Suppressor macrophage treated with lipopolysaccharide for 1 hour (primary cell): ENCODE data around the gene RPL10A.
"Not testable (repeated sequence)": the region's sequence is repeated elsewhere in the genome, so short reads cannot be mapped to it uniquely, and the experiment has no call there.

Experiments
- DNase-seq, 3 donors: peaks; one replicate each; pipeline ENCODE4 v3.0.0-alpha.2; 2020 to 2022

The RPL10A gene

DNA sequence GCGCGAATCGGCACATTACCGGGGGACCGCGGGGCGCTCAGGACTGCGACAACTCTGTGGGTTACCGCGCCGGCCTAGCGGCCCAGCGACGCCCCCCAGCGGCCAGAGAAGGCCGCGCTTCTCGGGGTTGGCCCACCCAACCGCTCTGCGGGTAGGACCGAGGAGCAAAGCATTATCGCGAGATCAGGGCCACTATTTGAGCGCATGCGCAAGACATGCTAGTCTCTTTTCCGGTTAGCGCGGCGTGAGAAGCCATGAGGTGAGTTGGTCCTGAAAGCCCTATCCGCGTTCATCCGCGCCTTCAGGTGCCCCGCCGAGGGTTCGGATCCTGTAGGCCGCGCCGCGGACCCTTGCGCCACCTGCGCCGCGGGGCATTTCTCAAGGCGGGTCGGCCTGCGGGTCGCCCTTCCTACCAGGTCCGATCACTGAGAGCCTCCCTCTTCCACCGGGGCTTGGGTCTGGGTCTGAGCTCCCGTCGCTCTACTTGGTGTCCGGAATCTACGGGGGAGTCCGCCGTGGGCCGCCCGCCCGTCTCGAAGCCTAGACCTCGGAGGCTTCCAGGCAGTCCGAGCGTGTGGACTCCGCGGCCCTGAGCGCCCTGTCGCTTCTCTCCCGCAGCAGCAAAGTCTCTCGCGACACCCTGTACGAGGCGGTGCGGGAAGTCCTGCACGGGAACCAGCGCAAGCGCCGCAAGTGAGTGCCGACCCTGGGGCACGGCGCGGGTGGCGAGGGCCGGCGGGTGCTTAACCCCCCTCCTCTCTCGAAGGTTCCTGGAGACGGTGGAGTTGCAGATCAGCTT lies at the start of gene RPL10A:
Gene RPL10A (plus strand): TSS at position 221 of the 799 bp plus-strand sequence. CDS start 34 bp downstream, at position 255.
- DNase-seq, result peak; percentile 97 to 99 (median 97)

GRCh38 chr6:35419417-35419816 lies 48.8 kb upstream of the RPL10A start:
- no peak for DNase-seq

GRCh38 chr6:35419961-35420360 lies 48.2 kb upstream of the RPL10A start:
- DNase-seq, result no peak

DNA sequence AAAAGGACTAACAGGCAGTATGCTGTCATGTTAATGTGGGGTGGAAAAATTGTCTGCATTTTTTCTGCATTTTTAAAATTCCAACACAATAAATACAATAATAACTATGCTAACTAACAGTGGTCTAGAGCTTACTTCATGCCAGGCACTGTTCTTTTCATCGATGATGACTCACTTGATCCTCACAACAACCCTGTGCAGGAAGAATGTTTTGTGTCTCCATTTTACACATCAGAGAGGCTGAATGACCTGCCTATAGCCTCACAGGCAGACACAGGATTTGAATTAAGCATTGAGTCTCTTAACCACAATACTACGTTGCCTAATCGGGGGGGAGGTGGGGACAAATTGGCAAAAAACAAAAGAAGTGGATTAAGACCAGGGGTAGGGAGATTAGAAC lies 42.9 kb upstream of the RPL10A start:
- DNase-seq, result no peak

DNA sequence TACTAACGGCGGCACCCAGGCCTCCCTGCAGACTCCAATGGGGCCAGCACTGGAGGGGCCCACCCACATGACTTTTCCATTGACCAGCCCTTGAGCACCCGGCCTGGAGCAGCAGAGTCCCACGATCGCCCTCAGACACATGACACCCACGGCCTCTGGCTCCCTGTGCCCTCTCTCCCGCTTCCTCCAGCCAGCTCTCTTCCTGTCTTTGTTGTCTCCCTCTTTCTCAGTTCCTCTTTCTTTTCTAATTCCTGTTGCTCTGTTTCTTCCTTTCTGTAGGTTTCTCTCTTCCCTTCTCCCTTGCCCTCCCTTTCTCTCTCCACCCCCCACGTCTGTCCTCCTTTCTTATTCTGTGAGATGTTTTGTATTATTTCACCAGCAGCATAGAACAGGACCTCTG lies 42.1 kb upstream of the RPL10A start:
- DNase-seq, result peak; percentile 41 to 57 (median 54)

DNA sequence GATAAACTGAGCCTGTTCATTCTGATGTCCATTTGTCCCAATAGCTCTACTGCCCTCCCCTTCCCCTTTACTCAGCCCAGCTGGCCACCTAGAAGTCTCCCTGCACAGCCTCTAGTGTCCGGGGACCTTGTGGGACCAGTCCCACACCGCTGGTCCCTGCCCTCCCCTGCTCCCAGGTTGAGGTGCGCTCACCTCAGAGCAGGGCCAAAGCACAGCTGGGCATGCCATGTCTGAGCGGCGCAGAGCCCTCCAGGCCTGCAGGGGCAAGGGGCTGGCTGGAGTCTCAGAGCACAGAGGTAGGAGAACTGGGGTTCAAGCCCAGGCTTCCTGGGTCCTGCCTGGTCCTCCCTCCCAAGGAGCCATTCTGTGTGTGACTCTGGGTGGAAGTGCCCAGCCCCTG lies 40.8 kb upstream of the RPL10A start:
- DNase-seq, result no peak

- DNase-seq, result no peak
Measured at GRCh38 chr6:35427851-35428321, 40.3 kb upstream of the RPL10A start.

DNA sequence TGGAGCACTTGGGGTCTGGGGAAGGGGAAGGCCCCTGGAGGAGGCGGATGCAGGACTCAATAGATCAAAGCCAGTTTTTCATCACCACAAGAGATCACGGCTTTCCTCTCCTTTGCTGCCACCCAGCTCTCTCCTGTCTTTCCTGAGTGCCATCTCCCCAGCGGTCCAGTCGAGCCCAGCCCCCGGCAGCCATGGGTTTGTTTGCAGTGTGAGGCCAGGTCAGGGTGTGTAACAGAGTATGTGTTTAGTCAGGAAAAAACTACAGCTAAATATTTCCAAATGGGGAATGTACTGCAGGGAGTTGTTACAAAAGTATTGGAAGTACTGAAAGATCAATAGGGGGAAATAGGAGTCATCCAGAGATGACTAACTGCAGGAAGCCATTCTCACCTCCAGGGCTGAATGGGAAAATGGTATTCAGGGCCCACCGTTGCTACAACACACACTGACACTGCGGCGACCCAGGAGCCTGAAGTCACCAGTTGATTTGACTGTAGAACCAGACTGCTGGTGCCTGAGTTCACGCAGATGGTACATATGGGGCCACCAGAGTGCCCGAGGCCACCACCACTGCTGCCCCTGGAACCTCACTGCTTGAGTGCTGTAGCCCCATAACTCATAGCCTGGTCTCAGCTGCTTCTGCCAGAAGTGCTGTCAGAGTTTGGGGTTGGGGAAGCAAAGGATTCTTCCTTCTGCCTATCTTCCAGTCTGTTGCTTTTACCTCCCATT lies 39.6 kb upstream of the RPL10A start:
- DNase-seq, result no peak

DNA sequence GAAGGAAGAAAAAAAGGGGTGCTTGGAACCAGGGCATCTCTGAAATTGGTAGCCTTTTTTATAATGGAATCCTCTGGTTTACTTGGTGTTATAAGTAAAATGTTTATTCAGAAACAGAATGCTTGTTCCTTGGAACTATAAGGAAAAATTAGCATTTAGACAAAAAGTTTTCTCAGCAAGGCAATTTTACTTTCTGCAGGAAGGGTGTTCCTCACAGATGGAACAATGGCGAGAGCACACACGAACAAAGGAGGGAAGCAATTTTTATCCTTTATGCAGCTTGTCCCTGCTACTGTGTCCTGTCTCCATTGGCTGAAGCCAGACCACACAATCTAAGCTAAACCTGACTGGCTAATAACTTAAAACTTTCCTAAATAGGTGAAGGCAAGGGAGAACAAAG lies 38.7 kb upstream of the RPL10A start:
- DNase-seq, result no peak

DNA sequence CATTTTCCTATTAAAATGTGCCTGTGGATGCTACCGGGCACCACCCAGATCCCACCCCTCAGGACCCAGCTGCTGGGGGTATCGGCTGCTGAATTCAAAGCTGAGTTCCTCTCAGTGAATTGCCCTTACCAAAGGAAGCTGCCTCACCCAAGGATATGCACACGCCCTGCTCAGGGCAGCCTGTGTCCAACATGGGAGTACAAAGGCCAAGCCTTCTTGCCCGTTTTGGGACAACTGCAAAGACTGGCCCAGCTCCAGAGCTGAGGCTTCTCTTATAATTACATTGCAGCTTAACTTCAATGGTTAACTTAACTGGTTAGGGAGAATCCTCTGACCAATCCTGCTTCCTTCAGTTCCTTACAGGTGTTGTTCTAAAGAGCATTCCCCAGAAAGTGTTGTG lies 35.9 kb upstream of the RPL10A start:
- no peak for DNase-seq

GRCh38 chr6:35432702-35433101 lies 35.5 kb upstream of the RPL10A start:
- not testable (repeated sequence) for DNase-seq

DNA sequence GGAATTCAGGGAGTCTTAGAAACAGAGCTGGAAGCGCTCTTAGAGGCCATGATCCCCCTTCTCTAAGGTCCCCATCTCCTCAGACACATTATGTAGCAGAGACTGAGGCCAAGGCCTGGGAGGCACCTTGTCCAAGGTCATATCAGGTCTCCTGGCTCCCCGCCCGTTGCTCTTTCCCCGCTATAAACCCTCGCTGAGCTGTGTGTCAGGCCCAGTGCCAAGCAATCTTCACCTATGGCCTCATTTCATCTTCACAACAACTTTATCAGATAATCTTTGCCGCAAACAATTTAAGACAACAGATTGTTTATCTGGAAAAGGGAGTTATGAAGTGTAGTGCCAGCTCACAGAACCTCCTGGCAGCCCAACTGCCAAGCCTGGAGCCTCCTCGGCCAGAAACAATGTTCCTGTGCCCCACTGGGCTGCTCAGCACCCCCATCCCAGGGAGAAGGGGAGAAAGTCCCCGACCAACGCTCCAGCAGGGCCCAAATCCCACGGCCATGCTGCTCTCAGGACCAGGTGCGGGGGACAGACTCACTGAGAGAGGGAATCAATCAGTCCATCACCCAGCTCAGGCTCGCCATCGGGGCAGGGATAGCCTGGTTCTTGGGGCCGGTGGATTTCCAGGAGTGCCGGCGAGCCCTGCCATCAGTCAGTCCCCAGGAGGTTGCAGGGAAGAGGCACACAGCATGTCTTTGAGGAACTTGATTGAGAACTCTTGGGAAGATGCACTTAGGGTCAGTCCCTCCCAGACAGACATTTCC lies 32.9 kb upstream of the RPL10A start:
- no peak for DNase-seq

DNA sequence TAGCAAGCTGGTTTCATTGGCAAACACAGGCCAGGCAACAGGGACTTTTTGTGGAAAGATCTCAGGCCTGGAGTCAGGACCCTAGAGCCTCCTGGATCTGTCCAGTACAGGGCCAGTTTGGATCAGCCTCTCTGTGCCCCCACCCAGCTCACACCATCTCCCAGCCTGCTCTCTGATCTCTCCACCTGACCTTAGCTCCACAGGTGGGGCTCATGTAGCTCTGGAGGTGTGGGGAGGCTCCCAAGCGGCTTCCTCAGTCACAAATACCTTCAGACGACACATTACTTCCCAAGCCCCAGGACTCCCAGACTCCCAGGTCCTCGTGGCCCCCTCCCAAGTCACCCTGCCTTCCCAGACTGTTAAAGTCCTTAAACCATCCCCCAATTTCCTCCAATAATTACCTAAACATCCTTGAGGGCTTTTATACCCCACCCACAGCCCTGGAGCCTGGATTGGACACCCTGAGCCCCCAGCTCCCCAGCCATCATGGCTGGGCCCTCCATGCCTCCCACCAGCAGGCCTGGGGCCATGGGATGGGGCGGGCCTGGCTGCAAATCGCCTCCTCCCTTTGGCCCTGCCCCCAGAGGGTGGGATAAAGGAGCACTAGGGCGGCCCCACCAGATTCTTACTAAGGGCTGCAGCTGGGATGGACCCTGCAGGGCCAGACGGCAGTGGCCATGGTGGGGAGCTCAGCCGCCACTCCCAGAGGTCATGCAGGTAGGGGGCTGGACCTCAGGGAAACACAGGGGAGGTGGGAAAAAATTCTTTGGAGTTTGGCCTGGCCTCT lies 31.9 kb upstream of the RPL10A start:
- DNase-seq, result no peak

- DNase-seq, result not testable (repeated sequence)
Measured at GRCh38 chr6:35438378-35439065, 29.7 kb upstream of the RPL10A start.

DNA sequence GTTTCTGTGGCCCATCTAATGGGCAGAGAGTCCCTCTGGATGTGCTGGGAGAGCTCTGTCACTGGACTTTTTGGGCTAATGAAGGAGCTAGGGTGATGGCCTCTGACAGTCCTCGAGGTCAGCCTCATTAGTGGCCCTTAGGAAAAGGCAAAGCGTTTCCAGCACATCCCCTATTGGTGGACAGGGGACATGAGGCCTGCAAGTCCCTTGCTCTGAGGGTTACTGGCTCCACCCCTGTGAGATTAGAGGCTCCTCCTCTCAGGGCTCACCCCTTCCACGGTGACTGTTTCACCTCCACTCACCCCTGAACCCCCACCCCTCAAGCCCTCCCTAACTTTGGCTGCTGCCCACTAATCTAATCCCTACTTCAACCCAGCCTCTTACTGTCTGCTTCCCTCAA lies 28.9 kb upstream of the RPL10A start:
- no peak for DNase-seq

- no peak for DNase-seq
Measured at GRCh38 chr6:35441205-35441604, 27.0 kb upstream of the RPL10A start.

GRCh38 chr6:35441642-35442041 lies 26.6 kb upstream of the RPL10A start:
- no peak for DNase-seq

DNA sequence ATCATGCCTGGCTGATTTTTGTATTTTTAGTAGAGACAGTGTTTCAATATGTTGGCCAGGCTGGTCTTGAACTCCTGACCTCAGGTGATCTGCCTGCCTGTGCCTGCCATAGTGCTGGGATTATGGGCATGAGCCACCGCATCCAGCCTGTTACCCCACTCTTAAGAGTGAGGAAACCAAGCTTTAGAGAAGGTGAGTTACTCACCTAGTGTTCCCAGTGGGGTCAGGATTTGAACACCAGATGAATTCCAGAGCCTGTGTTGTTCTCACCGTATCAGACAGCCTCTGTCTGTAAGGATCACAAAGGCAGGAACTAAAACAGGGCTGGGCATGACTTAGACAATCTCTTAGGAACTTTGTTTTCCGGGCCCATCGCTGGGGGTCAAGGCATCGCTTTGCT lies 25.5 kb upstream of the RPL10A start:
- no peak for DNase-seq

- DNase-seq, result no peak
Measured at GRCh38 chr6:35443341-35444030, 24.7 kb upstream of the RPL10A start.

GRCh38 chr6:35445691-35446090 lies 22.5 kb upstream of the RPL10A start:
- DNase-seq, result no peak

DNA sequence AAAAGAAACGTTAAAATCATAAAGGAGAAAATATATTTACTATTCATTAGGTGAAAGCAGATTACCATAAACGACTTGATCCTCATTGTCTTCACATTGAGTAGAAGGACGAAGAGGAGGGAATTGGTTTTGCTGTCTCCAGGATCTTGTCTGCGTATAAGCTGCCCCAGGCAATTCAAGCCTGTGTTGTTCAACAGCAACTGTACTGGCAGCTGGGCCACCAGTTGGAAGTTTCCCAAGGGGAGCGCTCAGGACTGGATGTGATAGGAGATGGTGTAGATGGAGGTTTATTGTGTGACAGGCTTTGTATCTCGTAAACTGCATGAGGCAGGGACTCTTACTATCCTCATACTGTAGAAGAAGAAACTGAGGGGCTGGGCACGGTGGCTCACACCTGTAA lies 20.0 kb upstream of the RPL10A start:
- no peak for DNase-seq
